Midbrain (tissue), 1 donor: ENCODE measurements around the gene EXOC6B.
"Not testable (repeated sequence)": the region's sequence is repeated elsewhere in the genome, so short reads cannot be mapped to it uniquely, and the experiment has no call there.

Experiments used
- DNase-seq: peaks from one replicate; lab custom pipeline; 2025; lab: John Stamatoyannopoulos, UW

Gene EXOC6B

DNA sequence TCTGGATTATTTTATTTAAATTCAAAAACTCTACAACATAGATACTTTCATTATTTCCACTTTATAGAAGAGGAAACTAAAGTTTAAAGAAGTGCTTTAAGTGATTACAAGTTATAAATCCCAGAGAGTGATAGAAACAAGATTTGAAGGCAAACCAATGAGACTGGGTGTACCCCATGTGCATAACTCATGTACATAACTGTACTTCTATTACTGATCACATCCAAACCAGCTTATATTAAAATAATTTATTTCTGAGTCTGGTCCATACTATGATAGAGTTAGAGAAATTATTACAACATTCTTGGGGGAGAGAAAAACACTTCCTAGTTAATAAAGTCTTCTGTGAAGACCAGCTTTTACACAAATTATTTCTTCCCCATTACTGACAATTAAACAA is 221.4 kb downstream of the EXOC6B start:
- no peak for DNase-seq

DNA sequence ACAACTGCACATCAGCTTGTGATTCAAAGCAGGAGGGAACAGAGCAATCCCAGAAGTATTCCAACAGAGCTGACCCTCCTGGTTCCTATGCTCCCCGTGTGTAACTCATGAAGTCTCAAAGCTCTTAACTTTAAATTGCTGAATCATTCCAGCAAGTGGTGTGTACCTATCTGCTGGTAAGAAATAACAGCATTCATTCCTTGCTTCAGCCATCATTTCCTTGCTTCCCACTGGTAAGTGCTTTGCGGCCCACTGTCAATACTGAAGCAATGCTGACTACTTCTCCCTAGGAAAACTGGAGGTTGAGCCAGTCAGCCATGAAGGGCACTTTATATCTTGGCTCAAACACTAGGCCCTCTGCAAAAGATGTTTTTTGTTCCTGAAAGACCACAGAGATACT is 222.4 kb downstream of the EXOC6B start:
- DNase-seq: no peak

DNA sequence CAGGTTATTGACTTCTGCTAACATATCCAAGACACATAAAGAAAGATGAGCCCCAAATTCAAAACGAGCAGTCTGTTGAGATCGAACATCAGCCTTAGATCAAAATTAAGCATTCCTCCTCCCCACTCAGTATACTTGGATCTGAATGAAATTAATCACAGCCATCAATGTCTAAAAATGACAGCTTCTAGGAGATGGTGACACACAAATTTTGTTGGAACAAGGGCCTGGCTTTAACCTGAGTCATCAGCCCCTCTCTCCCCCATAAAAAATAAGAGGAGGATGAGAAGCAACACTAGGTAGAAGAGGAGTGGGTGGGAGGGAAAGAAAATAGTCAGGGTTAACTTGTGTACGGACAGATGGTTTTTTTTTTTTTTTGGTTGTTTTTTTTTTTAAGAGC is 223.1 kb downstream of the EXOC6B start:
- no peak for DNase-seq

- DNase-seq: no peak
These were observed 223.7 kb downstream of the EXOC6B start for GRCh38 chr2:72602095-72602494.

DNA sequence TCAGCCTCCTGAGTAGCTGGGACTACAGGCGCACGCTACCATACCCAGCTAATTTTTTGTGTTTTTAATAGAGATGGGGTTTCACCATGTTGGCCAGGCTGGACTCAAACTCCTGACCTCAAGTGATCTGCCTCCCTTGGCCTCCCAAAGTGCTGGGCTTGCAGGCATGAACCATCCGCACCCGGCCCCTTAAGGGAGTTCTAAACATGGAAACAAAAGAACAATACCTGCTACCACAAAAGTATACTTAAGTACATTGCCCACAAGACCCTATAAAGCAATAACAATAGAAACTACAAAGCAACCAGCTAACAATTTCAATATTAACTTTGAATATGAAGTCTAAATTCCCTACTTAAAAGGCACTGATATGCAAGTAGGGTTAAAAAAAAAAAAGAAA is 242.0 kb downstream of the EXOC6B start:
- not testable (repeated sequence) for DNase-seq

DNA sequence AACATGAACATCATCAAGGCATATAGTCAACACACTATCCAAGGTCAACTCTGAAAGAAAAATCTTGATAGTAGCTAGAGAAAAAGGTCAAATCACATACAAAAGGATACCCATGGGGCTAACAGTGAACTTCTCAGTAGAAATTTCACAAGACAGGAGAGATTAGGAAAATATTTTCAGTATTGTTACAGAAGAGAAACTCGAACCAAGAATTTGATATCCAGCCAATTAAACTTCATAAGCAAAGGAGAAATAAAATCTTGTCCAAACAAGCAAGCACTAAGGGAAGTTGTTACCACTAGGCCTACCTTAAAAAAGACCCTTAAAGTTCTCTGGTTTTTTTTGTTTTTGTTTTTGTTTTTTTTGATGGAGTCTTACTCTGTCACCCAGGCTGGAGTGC is 242.5 kb downstream of the EXOC6B start:
- DNase-seq: no peak

- no peak for DNase-seq
These were observed 244.2 kb downstream of the EXOC6B start for GRCh38 chr2:72581560-72582181.

- DNase-seq: peak; percentile 58
These were observed 246.1 kb downstream of the EXOC6B start for GRCh38 chr2:72579591-72580180.

DNA sequence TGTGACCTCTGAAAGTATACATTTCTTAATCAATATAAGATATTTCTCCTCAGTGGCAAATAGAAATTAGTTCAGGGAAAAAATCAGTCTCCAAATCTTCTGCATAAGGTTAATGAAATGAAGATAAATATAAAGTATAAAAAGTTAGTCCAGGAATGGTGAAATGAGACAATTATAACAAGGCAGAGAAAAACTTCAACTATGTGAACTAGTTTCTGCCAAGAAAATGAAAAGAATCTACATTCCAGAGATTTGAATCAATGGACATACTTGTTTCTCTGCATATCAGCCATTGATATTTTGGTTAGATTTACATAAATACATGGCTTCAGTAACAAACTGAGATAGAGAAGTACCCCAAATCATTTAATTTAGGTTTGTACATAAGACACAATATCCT is 249.0 kb downstream of the EXOC6B start:
- DNase-seq: no peak

DNA sequence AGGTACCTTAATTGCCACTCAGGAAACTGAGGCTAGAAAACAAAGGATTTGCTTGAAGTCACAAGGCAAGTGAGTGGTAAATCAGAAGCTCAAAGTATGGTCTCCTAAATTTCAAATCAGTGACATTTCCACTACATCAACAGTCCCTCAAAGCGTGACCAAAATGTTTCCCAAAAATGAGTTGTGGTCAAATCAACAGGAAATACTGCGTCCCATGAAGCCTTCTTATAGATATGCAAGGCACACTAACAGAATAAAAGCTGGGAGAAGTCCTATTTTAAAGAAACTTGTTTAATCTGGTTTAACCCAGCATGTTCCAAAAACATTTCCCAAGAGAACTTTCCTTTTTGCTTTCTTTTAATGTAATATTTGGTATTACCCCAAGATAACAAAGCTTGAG is 249.4 kb downstream of the EXOC6B start:
- no peak for DNase-seq

DNA sequence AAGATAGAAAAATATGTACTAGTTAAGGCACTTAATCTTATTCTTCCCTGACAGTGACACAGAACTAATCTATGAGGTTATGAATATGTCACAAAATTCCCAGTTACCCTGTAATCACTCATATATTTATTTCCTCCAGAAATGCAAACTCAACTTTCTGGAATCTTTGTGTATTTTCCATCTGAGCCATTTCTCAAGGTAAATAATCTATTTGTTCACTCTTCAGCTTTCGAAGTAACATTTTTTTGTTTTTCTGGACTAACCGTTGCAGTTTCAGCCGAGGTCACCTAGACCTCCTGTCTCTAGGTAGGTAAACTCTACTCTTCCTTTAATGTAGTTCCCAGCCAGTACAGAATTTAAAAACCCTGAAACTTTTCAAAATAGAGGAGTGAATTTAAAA is 250.9 kb downstream of the EXOC6B start:
- no peak for DNase-seq

DNA sequence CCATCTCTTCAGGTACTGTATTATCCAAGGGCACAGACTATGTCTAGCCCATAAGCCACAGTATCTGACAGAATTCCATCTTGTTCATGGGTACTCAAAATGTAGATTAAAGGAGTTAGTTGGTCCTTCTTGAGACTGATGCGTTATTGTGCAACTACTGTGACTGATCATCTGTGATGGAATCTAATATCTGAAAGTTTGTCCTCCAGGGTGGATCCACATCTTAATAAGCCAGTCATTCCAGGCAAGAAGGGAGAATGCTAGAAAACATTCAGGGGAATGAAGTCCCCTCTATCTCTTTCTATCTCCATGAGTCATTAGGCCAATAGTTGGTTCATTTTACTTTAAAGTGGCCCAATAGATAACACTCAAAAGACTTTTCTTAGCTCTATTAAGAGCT is 252.6 kb downstream of the EXOC6B start:
- DNase-seq: no peak

DNA sequence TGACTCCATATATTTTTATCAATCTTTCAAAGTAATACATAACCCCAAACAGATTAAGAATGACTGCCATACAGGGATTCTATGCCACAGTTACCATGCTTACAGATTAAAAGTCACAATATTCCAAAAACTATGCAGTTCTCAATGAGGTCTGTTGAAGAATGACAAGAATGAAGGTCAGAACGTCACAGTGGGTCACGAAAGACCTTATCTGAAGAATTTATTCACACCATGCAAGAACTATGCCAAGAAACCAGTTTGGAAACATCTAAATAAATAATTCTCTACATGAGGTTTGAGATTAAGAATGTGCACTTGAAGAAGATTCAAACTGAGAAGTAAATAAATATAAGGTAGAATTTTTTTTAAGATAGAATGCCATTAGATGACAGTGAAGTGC is 253.3 kb downstream of the EXOC6B start:
- no peak for DNase-seq

GRCh38 chr2:72570413-72570812 is 255.4 kb downstream of the EXOC6B start:
- no peak for DNase-seq

DNA sequence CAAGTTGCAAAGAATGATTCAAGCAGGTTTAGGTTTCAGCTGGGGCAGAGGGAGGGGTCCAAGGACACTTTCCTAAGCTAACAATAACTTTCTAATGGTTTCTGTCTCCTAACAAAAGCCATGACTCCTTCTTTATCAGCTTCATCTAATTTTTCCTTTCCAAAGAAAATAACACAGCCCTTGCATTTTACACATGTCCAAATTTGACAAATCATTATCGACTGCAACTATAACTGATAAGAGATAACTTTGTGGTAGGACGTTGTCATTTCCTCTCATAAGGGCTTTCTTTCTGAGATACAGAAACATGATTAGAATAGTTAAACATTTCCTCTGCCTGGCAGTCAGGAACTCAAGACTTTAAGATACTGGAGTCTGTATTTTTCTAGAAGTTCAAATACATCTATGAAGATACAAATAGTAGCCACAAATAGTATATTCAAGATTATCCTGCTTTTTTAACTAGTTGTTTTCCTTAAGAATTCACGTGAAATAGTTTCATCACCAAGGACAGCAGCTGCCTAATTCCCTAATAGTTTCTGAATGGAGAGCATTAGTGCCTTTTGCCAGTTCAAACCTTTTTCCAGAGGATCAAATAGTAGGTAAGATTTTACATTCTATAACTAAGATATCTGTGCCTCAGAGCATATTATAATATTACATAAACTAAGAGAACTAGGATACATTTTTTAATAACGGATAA is 263.2 kb downstream of the EXOC6B start:
- DNase-seq: no peak

DNA sequence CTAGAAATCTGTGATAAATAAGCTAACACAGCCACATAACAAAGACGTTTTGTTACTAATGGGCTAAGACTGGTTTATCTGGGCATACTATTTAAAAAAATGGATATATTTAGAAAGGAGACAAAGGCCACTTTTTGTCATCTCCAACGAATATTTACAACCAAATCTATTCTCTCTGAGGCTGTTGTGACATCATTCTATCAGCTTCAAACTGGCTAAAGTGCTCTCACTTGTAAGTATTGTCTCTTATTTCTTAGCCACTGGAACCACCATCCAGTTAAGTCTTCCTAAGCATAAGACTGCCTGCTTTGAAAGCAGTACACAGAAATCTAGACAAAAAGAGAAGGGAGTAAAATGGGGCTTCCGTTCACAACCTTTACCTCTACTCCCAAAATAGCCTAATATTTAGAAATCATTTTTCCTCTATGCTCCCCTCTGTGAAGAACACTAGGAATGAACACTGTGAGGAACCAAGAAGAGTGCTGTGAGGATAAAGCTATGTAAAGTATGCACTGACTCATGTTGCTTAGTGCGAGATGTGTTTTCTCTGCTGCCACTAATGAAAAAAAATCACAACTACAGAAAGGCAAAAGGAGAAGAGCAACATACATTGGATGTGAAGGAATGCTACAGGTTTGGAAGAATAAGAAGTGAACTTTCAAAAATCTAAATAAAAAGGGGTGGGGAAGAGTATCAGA is 264.1 kb downstream of the EXOC6B start:
- peak; percentile 10 for DNase-seq

DNA sequence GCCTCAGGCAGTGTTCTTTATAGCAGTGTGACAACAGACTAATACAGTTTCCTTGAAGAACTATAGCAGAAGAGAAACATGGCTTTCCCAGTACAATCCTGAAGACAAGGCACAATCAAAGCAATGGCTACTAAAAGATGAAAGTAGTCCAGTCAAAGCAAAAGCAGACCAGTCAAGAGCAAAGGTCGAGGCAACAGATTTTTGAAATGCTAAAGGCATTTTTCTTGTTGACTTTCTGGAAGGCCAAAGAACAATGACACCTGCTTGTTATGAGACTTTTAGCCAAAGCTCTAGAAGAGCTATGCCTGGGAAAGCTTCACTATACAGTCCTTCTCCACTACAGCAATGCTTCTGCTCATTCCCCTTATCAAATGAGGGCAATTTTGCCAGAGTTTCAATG is 269.9 kb downstream of the EXOC6B start:
- no peak for DNase-seq

DNA sequence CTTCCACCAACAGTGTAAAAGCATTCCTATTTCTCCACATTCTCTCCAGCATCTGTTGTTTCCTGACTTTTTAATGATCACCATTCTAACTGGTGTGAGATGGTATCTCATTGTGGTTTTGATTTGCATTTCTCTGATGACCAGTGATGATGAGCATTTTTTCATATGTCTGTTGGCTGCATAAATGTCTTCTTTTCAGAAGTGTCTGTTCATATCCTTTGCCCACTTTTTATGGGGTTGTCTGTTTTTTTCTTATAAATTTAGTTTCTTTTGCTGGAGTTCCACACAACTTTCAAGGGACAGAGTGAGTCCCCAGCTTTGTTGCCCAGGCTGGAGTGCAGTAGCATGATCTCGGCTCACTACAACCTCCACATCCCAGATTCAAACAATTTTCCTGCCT is 270.5 kb downstream of the EXOC6B start:
- DNase-seq: not testable (repeated sequence)

- not testable (repeated sequence) for DNase-seq
These were observed 270.9 kb downstream of the EXOC6B start for GRCh38 chr2:72554910-72555309.

DNA sequence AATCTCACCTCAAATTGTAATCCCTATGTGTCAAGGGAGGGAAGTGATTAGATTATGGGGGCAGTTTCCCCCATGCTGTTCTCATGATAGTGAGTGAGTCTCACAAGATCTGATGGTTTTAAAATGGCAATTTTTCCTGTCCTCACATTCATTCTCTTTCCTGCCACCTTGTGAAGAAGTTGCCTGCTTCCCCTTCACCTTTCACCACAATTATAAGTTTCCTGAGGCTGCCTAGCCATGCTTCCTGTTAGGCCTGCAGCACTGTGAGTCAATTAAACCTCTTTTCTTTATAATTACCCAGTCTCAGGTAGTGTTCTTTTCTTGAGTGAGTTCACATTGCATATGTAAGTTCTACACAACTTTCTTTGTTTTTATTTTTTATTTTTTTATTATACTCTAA is 271.5 kb downstream of the EXOC6B start:
- no peak for DNase-seq

GRCh38 chr2:72548081-72548764 is 277.6 kb downstream of the EXOC6B start:
- DNase-seq: no peak

DNA sequence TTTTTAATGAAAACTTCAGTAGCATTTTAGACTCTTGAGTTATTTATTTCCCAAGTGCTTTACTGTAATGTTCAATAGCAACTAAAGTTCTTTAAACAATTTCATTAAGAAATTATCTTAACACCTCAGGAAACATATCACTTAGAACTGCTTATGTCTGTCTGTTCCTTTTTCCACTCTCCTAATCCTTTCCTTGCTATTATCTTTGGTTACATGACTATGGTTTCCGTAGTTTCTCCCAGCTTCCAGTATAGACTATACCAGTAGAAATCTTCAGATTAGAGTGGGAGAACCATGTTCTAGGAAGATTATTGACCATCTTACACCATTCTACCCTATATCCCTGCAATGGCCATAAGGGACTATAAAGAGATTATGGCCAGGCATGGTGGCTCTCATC is 280.0 kb downstream of the EXOC6B start:
- no peak for DNase-seq
